Measurements from ENCODE around the gene SLC25A47.

GRCh38 chr14:100361626-100362025 is 38.5 kb downstream of the SLC25A47 start:
- TF ChIP-seq CTCF (IDR thresholded peaks at IDR 0.05) (no peak), POLR2AphosphoS5 (IDR thresholded peaks at IDR 0.05) (no peak), EP300 (IDR thresholded peaks at IDR 0.05) (no peak), POLR2A (IDR thresholded peaks at IDR 0.05) (no peak)

Data from sigmoid colon (tissue), 4 donors.